Sigmoid colon (tissue), 4 donors: ENCODE measurements around the gene COPZ1.

Experiments
- CTCF ChIP-seq, 4 experiments: fragments of 450-650 bp in 3 of 4; fragments of 200-600 bp in 1 of 4; IDR thresholded peaks; one replicate each; pipeline ENCODE4 v1.5.1; 2016 to 2019; ENCODE audit warnings: antibody characterized with exemption in 4 of 4, mild to moderate bottlenecking in 3 of 4, moderate library complexity in 2 of 4
- POLR2A ChIP-seq, 2 donors: fragments of 450-650 bp; IDR thresholded peaks; one replicate each; pipeline ENCODE4 v1.6.1; 2016; ENCODE audit warnings: antibody characterized with exemption in 2 of 2, mild to moderate bottlenecking in 2 of 2, moderate library complexity in 2 of 2
- POLR2AphosphoS5 ChIP-seq, 4 donors: sonication (generic); formaldehyde crosslinking; IDR thresholded peaks; one replicate each; pipeline ENCODE4 v1.6.1; 2017; ENCODE audit warnings: antibody characterized with exemption in 4 of 4

DNA sequence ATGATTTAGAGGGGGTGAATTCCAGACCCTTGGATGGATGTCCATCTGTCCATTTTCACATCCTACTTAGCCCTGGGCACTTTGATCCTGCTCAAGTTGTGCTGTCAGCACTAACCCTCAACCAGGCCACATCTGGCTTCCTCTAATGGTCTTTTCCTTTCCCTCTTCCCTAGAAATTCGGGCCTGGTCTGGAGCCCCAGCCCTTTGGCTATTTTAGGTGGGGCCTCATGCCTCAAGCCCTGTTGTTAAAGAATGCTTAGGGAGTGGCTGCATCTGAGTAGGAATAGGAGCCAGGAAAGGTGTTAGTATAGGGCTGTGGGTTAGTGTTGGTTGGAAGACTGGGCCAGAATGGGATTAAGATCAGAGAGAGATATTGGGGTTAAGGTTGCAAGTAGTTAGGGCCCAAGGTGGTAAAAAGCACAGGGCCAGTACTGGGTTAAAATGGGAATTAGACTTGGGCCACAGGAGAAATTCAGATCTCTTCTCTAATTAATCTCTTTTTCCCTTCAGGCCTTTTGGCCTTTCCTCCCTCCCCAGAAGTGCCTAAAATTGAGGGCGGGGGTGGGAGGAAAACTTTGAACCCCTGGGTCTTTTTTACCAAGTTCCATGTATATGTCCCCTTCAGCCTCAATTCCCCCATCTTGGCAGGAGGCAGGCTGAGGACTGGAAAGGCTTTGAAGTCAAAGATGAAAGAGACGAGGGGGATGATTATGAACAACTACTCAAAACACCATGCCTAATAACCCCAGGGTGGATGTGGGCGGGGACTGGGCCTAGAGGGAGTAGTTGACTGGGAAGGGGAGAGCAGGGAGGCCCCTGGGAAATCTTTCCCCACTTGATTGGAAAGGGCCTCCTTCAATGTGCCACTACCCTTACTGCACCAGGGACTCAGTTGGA, 63.6 kb downstream of the COPZ1 start:
- TF ChIP-seq POLR2AphosphoS5 (IDR thresholded peaks at IDR 0.05) (no peak), CTCF (IDR thresholded peaks at IDR 0.05) (no peak), POLR2A (IDR thresholded peaks at IDR 0.05) (no peak)
